GM12874 (cell line): ENCODE measurements around the gene KNCN.

Source experiments
- TF ChIP-seq, protein P1 (sequence below): IDR thresholded peaks from 2 replicates; pipeline ENCODE4 v1.5.1; 2011; ENCODE audit warnings: low read depth, mild to moderate bottlenecking, control low read depth, low read length, moderate library complexity; ENCODE audit not compliant: insufficient read depth

The KNCN gene

DNA sequence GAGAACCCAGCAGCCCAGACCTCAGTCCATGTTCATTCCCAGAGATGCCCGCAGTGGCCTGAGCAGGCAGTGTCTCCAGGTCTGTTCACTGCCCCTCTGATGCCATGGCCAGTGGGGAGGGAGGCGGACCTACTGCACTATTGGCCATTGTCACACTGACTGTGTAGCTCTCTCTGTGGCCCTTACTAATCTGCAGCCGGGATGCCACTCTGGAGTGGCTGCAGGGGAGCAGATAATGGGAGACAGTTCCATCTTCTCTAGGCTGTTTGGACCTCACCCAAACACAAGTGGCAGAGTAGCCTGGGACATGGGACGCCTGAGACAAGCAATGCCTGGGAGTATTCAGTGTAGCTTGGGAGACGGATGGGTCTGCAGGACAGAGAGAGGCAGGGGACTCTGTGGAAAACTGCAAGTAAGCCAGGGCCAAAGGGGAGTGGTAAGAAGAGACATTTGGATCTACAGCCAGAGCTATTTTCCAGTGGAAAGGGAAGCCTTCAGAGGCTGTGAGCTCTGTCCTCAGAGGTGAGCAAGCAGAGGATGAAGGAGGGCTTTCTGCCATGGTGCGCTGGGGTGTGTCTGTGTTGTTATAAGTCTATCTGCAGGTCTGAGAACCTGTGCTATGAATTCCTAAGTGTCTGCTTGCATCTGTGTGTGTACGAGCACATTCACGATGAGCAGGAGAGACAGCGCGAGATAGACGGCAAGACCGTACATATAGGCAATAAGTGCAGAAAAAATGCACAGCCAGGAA lies 35.1 kb downstream of the KNCN start:
- TF ChIP-seq, protein P1, sequence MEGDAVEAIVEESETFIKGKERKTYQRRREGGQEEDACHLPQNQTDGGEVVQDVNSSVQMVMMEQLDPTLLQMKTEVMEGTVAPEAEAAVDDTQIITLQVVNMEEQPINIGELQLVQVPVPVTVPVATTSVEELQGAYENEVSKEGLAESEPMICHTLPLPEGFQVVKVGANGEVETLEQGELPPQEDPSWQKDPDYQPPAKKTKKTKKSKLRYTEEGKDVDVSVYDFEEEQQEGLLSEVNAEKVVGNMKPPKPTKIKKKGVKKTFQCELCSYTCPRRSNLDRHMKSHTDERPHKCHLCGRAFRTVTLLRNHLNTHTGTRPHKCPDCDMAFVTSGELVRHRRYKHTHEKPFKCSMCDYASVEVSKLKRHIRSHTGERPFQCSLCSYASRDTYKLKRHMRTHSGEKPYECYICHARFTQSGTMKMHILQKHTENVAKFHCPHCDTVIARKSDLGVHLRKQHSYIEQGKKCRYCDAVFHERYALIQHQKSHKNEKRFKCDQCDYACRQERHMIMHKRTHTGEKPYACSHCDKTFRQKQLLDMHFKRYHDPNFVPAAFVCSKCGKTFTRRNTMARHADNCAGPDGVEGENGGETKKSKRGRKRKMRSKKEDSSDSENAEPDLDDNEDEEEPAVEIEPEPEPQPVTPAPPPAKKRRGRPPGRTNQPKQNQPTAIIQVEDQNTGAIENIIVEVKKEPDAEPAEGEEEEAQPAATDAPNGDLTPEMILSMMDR = no peak

DNA sequence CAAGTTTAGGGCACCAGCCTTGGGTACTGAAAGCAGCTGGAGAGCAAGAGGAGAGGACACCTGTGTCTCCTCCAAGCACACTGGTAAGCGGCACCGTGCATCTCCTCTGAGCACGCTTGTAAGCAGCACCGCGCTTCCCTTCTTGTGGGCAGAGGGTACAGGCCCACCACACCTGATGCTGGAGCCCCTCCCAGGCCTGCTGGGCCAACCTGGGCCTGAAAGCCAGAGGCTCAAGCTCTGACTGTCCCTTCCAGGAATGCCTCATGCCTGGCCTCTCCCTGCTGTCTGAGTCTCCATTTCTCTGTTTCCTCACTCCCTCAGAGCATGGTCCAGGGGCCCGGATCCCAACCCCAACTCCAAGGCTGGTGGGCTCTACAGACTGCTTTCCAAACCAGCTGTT lies 35.9 kb downstream of the KNCN start:
- TF ChIP-seq, protein P1 = no peak

DNA sequence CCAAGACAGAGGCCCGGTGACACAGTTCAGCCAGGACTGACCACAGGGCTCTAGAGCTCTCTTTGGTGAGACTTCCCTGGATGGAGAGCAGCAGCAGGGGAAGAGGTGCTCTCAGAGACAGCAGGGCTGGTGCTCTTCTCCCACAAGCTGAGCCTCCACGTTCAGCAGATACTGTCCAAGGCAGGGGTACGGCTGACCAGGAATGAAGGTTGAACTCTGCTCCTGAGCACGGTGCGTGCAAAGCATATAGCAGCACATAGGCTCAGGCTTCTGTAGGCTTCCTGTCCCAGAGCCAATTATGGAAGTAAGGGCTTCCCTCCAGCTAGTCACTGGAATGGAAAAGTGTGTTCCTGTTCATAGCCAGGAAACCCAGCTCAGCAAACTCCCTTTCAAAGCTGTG lies 37.9 kb downstream of the KNCN start:
- TF ChIP-seq, protein P1 = no peak

DNA sequence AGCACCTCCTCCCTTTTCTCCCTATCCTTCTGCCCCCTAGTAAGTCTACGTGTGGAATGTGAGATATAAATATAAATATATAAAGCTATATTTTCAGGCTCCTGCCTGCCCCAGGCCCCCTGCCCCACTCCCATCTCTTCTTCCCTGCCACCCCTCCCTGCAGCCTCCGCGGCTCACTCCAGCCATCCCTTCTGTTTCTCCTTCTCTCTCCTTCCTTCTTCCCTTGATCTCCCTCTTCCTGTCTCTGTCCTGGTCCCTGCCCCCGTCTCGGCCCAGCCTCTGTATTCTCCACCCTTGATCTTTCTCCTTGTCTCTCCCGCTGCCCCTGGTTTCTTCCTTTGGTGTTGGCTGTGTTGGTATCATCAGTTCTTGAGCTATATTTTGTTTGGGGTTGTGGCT lies 38.7 kb downstream of the KNCN start:
- TF ChIP-seq, protein P1 = no peak

DNA sequence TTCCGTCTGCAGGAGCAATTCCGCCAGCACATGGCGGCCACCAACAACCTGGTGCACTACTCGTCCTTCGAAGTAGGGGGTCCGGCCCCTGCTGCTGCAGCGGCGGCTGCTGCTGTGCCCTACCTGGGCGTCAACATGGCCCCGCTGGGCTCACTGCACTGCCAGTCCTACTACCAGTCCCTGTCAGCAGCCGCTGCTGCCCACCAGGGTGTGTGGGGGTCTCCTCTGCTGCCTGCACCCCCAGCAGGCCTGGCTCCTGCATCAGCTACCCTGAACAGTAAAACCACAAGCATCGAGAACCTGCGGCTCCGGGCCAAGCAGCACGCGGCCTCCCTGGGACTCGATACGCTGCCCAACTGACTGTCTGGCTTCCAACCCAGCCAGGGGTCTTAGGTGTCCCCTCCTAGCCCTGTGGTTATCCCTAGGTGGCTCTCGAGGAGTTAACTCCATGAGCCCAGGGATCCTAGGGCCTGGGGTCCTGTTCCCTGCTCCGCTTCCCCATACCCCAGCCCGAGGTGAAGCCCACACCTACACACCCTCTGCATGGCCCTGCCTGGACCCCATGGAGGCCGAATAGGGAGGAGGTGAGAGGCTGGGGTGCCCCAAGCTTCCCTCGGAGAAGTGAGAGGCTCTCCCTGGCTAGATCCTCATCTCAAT lies 39.2 kb downstream of the KNCN start:
- TF ChIP-seq, protein P1 = no peak

DNA sequence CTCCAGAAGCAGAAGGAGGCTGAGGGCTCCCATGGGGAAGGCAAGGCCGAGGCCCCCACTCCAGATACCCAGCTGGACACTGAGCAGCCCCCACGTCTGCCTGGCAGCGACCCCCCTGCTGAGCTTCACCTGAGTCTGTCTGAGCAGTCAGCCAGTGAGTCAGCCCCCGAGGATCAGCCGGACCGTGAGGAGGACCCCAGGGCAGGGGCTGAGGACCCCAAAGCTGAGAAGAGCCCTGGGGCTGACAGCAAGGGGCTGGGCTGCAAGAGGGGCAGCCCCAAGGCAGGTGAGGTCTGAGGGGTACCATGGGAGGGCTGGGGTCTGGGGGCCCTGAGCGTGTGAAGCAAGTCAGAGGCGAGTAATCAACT lies 40.5 kb downstream of the KNCN start:
- TF ChIP-seq, protein P1 = no peak

DNA sequence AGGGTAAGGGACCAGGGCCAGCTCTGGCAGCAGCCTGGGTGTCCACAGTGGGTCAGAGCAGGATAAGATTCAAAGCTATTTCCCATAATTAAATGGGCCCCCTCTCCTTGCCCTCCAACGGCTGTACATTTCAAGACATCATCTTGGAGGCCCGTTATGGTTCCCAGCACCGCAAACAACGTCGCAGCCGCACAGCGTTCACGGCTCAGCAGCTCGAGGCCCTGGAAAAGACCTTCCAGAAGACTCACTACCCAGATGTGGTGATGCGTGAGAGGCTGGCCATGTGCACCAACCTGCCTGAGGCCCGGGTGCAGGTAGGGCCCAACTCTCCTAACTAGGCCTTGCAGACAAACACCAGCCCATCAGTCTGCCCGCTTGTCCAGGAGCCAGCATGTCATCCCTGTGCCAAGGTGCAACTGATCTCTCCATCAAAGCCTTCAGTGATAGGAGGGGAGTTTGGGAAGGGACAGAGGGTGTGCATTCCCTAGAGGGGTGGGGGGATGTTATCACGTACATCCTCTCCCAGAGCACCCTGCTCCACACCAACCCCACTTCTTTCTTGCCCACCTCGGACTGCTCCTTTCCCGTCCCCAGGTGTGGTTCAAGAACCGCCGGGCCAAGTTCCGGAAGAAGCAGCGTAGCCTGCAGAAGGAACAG lies 41.0 kb downstream of the KNCN start:
- TF ChIP-seq, protein P1 = no peak
